DMS153 treated with DMSO at 0.1 percent for 48 hours (cell line): ENCODE results near the gene C10orf71.

Experiments
- DNase-seq: peaks from one replicate; lab custom pipeline; 2025; ENCODE audit not compliant: unreplicated experiment; lab: John Stamatoyannopoulos, UW

Gene C10orf71

GRCh38 chr10:49370326-49371100 lies 71.5 kb downstream of the C10orf71 start:
- no peak for DNase-seq

- DNase-seq = no peak
These were observed 73.0 kb downstream of the C10orf71 start for GRCh38 chr10:49371967-49372366.

GRCh38 chr10:49373361-49373760 lies 74.4 kb downstream of the C10orf71 start:
- DNase-seq = no peak

- no peak for DNase-seq
These were observed 75.8 kb downstream of the C10orf71 start for GRCh38 chr10:49374740-49375139.

- DNase-seq = no peak
These were observed 76.6 kb downstream of the C10orf71 start for GRCh38 chr10:49375611-49376010.
